Measurements from ENCODE around the gene DENND1A. TPM values are rescaled to one million over a fixed set of nuclear protein-coding genes. Genes with fewer than 3 reads are reported as not detected.

Gene DENND1A
- total RNA-seq, 1 donor, result 35.6 TPM

DNA sequence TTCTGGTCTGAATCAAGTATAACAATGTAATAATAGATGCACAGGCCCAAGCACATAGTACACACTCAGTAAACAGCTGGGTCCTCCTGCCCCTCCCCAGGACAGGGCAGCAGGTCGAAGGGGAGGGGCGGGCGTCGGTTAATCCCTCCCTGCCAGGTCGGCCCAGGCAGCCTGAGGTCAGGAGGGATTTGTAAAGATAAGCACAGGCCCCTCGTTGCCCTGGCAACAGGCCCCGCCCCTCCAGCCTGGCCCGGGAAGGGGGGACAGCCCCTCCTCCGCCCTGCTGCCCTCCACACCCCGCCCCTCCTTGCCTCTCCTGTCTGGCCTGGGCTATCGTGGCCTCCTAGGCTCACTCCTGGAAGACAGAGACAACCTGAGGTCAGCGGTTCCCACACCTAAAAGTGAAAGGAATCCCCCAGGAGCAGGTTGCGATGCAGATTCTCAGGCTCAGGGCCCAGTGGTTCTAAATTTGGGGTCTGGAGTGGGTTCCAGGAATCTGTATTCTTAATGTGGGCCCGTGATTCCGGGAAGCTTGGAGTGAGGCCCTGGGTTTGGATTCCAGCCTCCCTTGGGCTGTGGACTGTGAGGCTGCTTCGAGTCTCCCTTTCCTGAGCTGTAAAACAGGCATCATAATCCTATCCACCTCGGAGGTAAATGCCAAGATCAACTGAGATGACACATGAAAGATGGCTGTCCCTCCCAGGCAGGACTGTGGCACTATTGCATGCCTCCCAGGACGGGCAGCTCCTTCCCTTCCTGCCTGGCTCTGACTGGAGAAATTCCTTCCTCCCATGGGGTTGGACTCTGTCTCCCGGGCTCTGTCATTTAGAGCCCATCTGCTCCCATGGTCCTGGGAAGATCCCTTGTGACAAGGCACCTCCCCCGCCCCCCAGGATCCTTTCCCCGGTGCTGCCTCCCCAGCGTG, 569.5 kb downstream of the DENND1A start:
- no peak overlapping the region for H3K4me3 ChIP-seq (ENCODE audit: low read length)
- no peaks in the 10 kb centered on the region for H3K27me3 ChIP-seq (ENCODE audit: insufficient read depth, low read length)
- peaks cover 4% of the 10 kb centered on the region for H3K4me1 ChIP-seq (ENCODE audit: insufficient read depth, low read length)
- no peaks in the 10 kb centered on the region for H3K9me3 ChIP-seq (ENCODE audit: low read depth, low read length)

DNA sequence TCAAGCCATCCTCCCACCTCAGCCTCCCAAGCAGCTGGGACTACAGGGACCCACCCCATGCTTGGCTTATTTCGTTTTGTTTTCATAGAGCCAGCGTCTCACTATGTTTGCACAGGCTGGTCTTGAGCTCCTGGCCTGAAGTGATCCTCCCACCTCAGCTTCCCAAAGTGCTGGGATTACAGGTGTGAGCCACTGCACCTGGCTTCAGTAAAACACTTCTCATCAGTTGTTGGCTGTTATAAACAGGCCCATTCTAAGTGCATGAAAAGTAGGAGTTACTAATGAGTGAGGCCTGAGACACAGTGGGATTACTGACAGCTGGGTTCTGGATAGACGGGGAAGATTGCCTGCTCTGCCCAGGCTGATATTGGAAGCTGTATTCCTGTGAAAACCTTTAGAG, 570.4 kb downstream of the DENND1A start:
- Histone ChIP-seq H3K4me3 (ENCODE audit: low read length) (no peak overlapping the region), H3K9me3 (ENCODE audit: low read depth, low read length) (no peaks in the 10 kb centered on the region), H3K27me3 (ENCODE audit: insufficient read depth, low read length) (no peaks in the 10 kb centered on the region), H3K4me1 (ENCODE audit: insufficient read depth, low read length) (peaks cover 4% of the 10 kb centered on the region)

DNA sequence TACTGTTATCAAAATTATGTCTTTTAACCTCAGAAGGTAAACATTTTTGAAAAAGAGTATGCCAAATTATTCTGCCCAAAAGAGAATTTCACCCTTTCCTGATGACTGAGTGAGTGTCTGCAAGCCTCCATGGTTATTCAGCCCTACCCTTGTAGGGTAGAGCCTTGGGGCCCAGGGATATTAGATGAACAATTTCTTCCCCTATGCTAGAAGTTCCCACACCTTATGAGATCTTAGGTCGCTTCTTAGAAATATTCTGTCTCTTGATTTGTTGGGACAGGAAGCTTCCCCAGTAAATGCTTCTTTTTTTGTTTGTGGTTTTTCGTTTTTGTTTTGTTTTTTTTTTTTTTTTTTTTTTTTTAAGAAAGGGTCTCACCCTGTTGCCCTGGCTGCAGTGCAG, 570.8 kb downstream of the DENND1A start:
- Histone ChIP-seq H3K27me3 (ENCODE audit: insufficient read depth, low read length) (no peaks in the 10 kb centered on the region), H3K4me1 (ENCODE audit: insufficient read depth, low read length) (peaks cover 4% of the 10 kb centered on the region), H3K9me3 (ENCODE audit: low read depth, low read length) (no peaks in the 10 kb centered on the region), H3K4me3 (ENCODE audit: low read length) (no peak overlapping the region)

DNA sequence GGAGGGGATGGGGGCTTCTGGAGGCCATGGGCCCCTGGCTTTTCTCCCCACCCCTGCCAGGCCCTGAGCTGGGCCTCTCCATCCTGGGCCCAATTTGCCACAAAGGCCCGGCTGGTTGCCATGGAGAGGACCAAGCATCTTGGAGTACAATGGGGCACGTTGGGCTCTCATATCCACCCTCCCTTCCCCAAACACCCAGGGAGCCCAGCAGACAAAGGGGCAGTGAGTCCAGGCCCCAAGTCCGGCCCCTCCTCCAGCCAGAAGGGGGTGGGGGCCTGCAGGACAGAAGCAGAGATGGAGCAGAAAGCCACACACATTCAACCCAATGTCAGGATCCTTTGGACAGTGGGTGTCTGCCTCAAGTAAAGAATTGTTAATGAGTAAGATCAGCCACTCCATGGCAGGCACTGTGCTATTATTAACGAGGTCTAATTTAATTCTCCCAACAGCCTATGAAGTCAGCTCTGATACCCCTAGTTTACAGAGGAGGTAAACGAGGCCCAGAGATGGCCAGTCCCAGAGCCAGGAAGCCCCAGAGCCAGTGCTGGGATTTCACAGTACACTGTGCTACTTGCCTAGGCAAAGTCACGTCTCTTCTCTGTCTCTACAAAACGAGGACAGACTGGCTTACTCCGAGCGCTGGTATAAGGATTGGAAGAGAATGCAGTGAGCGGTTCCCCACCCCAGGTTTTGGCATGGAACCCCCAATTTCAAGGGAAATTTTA, 571.6 kb downstream of the DENND1A start:
- Histone ChIP-seq H3K4me3 (ENCODE audit: low read length) (no peak overlapping the region), H3K9me3 (ENCODE audit: low read depth, low read length) (no peaks in the 10 kb centered on the region), H3K4me1 (ENCODE audit: insufficient read depth, low read length) (peaks cover 9% of the 10 kb centered on the region), H3K27me3 (ENCODE audit: insufficient read depth, low read length) (no peaks in the 10 kb centered on the region)

DNA sequence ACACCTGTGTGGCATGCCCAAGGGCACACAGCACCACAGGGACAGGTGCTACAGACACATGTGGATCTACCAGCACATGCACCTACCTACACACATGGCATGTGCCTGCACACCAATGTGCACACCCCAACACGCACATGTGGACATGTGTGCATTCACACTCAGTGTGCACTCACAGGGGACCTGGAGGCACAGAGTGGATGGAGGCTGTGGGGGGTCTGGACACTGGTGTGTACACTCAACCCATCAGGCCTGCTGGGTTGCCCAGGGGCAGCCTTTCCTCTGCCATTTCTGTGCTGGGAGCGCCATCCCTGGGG, 572.2 kb downstream of the DENND1A start:
- Histone ChIP-seq H3K27me3 (ENCODE audit: insufficient read depth, low read length) (no peaks in the 10 kb centered on the region), H3K4me3 (ENCODE audit: low read length) (no peak overlapping the region), H3K9me3 (ENCODE audit: low read depth, low read length) (no peaks in the 10 kb centered on the region), H3K4me1 (ENCODE audit: insufficient read depth, low read length) (peaks cover 9% of the 10 kb centered on the region)

DNA sequence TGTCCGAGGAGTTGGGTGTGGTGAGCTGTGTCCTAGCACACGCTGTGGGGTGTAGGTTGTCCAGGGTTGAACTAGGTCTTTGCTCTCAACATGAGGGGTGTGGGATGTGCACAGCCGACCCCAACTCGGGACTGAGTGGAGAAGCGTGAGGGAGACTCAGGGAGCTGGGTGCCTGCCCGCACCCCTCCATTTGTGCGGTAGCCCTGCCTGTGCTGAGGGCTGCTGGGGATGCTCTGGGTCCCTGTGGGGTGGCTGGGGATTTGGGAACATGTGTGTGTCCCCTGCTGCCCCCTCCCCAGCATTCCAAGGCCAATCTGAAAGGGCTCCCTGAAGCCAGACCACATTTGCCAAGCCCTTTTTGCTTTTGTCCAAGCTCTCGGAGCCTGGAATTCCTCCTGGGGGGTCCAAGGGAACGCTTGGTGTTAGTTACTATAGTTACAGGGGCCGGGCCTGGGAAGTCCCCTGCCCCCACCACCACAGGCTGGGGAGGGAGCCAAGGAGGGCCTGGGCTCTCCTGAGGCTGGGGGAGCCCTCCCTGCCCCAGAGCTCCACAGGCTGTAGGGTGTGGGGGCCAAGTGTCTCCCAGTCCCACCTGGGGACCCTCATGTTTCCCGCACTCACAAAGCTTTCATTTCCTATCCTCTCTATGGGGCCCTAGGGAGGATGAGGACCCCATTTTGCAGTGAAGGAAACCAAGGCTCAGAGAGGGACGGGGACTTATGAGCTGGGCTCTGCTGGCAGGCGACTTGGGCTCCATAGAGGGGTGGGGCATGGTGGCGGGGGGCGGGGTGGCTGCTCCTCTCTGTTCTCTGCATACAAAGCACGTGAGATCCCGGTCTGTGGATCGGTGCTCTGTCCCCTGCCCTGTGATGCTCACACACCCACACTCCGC, 572.8 kb downstream of the DENND1A start:
- Histone ChIP-seq H3K4me3 (ENCODE audit: low read length) (no peak overlapping the region), H3K27me3 (ENCODE audit: insufficient read depth, low read length) (no peaks in the 10 kb centered on the region), H3K9me3 (ENCODE audit: low read depth, low read length) (no peaks in the 10 kb centered on the region), H3K4me1 (ENCODE audit: insufficient read depth, low read length) (peaks cover 9% of the 10 kb centered on the region)

DNA sequence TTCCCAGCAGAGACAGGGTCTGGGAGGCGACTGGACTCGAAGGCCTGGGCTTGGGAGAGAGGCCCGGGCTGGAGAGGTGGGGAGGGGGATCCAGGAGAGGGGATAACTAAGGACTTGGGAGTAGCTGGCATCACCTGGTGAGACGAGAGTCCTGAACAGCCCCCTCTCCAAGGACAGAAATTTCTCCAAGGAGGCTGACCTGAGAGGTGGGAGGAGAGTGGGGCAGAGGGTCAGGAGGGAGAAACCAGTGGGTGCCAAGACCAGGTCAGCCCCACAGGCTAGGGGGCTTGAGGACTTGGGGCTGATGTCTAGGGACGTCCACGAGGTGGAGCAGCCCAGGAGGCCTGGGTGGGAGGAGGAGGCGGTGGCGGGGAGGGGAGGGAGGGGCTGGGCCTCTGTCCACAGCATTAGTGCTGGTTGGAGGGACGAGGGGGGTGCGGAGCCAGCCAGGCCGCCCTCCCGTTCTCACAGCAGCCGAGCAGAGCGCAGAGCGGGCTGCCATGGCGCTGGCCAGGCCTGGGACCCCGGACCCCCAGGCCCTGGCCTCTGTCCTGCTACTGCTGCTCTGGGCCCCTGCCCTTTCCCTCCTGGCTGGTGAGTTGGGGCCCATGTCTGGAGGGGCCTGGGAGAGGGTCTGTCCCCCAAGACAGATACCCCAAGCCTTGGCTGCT, 574.0 kb downstream of the DENND1A start, which contains the start of gene CRB2:
Gene CRB2 (plus strand): TSS at position 437 of the 671 bp plus-strand sequence. CDS start 64 bp downstream, at position 501.
- no peaks in the 10 kb centered on the region for H3K27me3 ChIP-seq (ENCODE audit: insufficient read depth, low read length)
- peaks cover 9% of the 10 kb centered on the region for H3K4me1 ChIP-seq (ENCODE audit: insufficient read depth, low read length)
- H3K9me3 ChIP-seq (ENCODE audit: low read depth, low read length), result no peaks in the 10 kb centered on the region
- H3K4me3 ChIP-seq (ENCODE audit: low read length), result no peak within 1 kb of the TSS

DNA sequence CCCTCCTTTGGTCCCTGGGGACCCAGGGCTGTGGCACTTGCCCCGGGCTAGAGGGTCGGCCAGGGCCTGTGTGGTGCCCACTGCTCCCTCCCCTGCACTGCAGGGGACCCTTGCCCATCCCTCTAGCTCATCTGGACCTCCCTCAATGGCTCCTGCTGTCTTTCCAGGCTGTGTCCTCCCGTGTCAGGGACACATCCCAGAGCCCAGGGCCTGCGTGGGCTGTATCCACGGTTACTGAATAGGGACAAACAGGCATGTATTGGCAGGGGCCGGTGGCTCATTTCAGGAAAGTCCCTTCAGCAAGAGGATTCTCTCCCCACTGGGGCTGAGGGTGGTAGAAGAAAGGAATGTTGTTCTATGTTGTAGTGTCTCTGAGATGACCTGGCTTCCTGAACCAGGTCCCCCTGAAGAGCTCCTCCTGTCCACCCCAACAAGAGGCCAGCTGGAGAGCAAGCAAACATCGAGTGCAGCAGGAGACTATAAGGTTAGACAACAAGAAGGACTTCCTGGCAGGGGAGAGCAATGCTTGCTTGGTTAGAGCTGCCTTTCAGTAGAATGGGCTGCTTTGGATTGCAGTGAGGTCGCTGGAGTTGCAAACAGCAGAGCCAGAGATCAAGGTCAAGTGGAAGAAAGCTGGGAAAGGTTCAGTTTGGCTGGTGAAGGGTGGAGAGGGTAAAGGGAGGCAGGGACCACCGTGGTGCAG, 575.0 kb downstream of the DENND1A start:
- Histone ChIP-seq H3K9me3 (ENCODE audit: low read depth, low read length) (no peaks in the 10 kb centered on the region), H3K4me1 (ENCODE audit: insufficient read depth, low read length) (peaks cover 9% of the 10 kb centered on the region), H3K4me3 (ENCODE audit: low read length) (no peak overlapping the region), H3K27me3 (ENCODE audit: insufficient read depth, low read length) (no peaks in the 10 kb centered on the region)

DNA sequence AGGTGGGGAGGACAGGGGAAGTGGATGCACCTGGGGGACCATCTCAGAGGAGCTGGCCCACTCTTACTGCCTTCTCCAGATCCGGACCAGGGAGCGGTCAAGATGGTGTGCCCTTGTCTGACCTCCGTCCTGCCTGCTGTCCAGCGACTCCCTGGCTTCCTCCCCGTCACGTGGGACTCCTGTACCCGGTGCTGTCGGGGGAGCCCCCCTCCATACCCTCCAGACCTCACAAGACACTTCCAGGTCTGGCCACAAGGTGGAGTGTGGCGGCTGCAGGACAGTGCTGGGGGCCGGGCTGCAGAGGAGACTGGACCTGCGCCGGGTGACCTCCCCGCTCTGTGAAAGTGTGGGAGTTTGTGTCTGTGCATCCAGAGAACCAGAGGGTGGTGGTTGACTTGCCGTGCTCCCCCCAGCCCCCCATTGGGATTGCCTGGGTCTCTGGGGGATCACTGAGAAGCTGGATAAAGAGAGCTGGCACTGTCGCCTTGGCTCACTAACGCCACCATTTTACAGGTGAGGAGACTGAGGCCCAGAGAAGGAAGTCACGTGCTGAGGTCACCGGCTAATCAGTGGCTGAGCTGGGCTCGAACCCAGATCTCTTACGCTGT, 575.8 kb downstream of the DENND1A start:
- H3K27me3 ChIP-seq (ENCODE audit: insufficient read depth, low read length), result no peaks in the 10 kb centered on the region
- no peak overlapping the region for H3K4me3 ChIP-seq (ENCODE audit: low read length)
- no peaks in the 10 kb centered on the region for H3K9me3 ChIP-seq (ENCODE audit: low read depth, low read length)
- H3K4me1 ChIP-seq (ENCODE audit: insufficient read depth, low read length), result peaks cover 9% of the 10 kb centered on the region

DNA sequence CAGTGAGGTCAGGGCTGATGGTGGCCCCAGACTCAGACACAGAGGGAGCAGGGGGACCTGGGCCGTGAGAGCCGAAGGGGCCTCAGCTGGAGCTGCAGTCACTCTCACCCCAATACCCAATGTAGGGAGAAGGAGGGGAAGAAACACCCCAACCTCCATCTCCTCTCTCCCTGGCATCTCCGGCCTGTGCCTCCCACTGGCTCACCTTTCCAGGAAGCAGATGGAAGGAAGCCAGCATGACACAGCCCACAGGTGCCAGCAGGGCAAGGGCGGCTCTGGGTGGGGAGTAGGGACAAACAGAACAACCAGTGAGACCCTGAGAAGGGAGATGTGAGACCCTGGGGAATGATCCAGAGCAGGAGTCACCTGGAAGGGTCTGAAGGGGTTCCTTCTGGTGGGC, 576.9 kb downstream of the DENND1A start:
- no peaks in the 10 kb centered on the region for H3K27me3 ChIP-seq (ENCODE audit: insufficient read depth, low read length)
- peaks cover 4% of the 10 kb centered on the region for H3K4me1 ChIP-seq (ENCODE audit: insufficient read depth, low read length)
- no peaks in the 10 kb centered on the region for H3K9me3 ChIP-seq (ENCODE audit: low read depth, low read length)
- H3K4me3 ChIP-seq (ENCODE audit: low read length), result no peak overlapping the region

DNA sequence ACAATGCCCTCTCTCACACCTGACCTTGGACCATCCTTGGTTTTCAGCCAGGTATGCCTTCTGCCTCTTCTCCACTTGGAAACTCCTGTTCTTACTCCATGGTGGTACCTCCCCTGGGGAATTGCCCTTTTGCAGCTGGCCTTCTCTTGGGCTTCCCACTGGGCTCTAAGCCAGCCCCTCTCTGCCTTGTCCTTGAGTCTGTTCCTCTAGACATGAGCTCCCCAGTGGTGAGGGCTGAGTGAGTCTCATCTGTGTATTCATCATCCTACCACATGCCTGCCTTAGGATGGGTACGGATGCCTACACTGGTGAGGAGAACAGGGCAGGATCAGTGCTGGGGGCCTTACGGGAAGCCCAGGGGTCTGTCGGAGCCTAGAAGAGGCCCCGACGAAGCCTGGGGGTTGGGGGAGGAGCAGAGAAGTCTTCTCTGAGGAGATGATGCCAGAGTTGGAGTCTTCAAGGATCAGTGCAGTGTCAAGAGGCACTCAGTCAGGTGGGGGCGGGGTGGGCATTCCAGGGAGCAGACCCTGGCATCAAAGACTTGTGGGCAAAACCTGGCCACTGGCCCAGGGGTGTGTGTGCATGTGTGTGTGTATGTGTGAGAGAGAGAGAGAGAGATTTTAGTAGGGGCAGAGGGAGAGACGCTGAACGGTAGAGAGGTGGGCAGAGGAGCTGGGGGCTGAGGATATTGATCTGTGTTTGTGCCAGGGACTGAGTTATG, 579.2 kb downstream of the DENND1A start:
- H3K27me3 ChIP-seq (ENCODE audit: insufficient read depth, low read length), result no peaks in the 10 kb centered on the region
- H3K9me3 ChIP-seq (ENCODE audit: low read depth, low read length), result no peaks in the 10 kb centered on the region
- H3K4me3 ChIP-seq (ENCODE audit: low read length), result no peak overlapping the region
- peaks cover 4% of the 10 kb centered on the region for H3K4me1 ChIP-seq (ENCODE audit: insufficient read depth, low read length)

DNA sequence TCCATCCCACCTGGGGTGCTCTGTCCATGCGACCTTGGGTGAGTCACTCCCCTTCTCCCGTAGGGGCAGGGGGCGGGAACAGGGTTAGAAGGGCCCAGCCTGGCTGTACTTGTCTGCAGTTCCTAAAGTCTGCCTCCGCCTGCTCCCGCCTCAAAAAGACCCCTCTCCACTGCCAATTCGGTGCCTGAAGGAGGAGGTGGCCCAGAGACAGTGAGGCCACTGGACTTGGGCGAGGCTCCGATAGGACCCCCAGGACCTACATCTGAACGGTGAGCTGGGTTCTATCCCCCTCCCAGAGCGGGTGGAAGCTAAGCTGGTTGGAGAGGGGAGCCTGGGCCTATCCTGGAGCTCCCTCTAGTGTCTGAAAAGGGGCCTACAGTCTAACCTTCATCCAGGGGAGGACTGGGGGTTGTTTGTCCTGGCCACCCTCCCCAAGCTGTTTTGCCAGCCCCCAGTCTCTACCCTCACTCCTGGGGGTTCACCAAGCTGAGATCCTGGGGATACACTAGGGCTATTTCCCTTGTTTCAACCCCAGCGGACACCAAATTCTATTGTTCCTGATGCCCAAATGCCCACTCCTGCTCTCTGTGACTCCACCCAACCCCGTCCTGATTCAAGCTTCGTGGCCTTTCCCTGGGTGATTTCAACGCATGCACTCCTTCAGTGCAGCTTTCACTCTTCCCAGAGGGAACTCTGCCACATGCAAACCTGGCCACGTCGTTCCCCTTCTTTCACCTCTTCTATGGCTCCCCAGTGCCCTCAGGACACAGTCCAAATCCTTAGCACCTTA, 580.0 kb downstream of the DENND1A start:
- Histone ChIP-seq H3K9me3 (ENCODE audit: low read depth, low read length) (no peaks in the 10 kb centered on the region), H3K27me3 (ENCODE audit: insufficient read depth, low read length) (no peaks in the 10 kb centered on the region), H3K4me3 (ENCODE audit: low read length) (no peak overlapping the region), H3K4me1 (ENCODE audit: insufficient read depth, low read length) (peaks cover 4% of the 10 kb centered on the region)
